Endothelial cell of umbilical vein (primary cell): Measurements from ENCODE around the gene CDKL4. TPM values are rescaled to one million over a fixed set of nuclear protein-coding genes. Genes with fewer than 3 reads are reported as not detected.

Experiments used
- BruUV-seq: library from RNA; stranded (reverse); fragments of 400-500 nt; replicated peaks from 2 replicates; lab custom pipeline; 2021; lab: Mats Ljungman, UMichigan
- CTCF ChIA-PET: fragments of 300-600, 350-600 bp; sonication (Branson Sonifier 250); formaldehyde crosslinking; loops from one replicate; lab custom pipeline; 2021; ENCODE audit warnings: antibody characterized with exemption, inconsistent platforms; lab: Charles Lee
- POLR2A ChIA-PET: fragments of 300-600, 350-600 bp; sonication (Branson Sonifier 250); formaldehyde crosslinking; loops from one replicate; lab custom pipeline; 2021; ENCODE audit warnings: antibody characterized with exemption, inconsistent platforms; lab: Charles Lee
- DNase-seq: peaks from one replicate; pipeline ENCODE4 v3.0.0-alpha.2; 2011; ENCODE audit warnings: low read depth, low spot score
- FAIRE-seq: peaks from 2 replicates; lab custom pipeline; 2011; peaks lifted over from hg19 to GRCh38; lab: Jason Lieb, UNC
- H2AFZ ChIP-seq: 2 replicates; pipeline ENCODE4 v1.6.0; 2012; ENCODE audit warnings: low read depth, low read length, control low read depth, inconsistent platforms
- H3K27ac ChIP-seq: 2 replicates; pipeline ENCODE4 v1.5.1; 2011; ENCODE audit warnings: low read depth, mild to moderate bottlenecking, control low read depth, low read length, moderate library complexity; ENCODE audit not compliant: insufficient read depth
- H3K27me3 ChIP-seq, 2 experiments: 2 replicates each; pipeline versions ENCODE4 v1.6.0 to v1.6.1; 2011; ENCODE audit warnings: low read length in 2 of 2, mixed read lengths in 1 of 2; ENCODE audit not compliant: control insufficient read depth in 2 of 2, insufficient read depth in 2 of 2
- H3K36me3 ChIP-seq, 2 experiments: 2 replicates in 1 of 2; 3 replicates in 1 of 2; pipeline ENCODE4 v1.5.1; 2011; ENCODE audit warnings: low read length in 2 of 2, mild to moderate bottlenecking in 1 of 2, moderate library complexity in 1 of 2; ENCODE audit not compliant: control insufficient read depth in 2 of 2, insufficient read depth in 2 of 2; ENCODE audit errors: extremely low read depth in 1 of 2
- H3K4me1 ChIP-seq: 3 replicates; pipeline ENCODE4 v1.5.1; 2011; ENCODE audit warnings: mild to moderate bottlenecking, low read length; ENCODE audit not compliant: control insufficient read depth, insufficient read depth; ENCODE audit errors: extremely low read depth
- H3K4me2 ChIP-seq: 2 replicates; pipeline ENCODE4 v1.6.1; 2011; ENCODE audit warnings: low read length, control low read depth, mixed read lengths; ENCODE audit not compliant: insufficient read depth
- H3K4me3 ChIP-seq, 3 experiments: fragments of 200-600 bp in 1 of 3; sonication (generic), shearing (Covaris generic) in 1 of 3; replicated peaks in 1 of 3; 2 replicates each; pipeline ENCODE4 v1.5.1; 2011 to 2016; ENCODE audit warnings: control low read depth in 3 of 3, low read length in 3 of 3, mild to moderate bottlenecking in 2 of 3, inconsistent platforms in 1 of 3, low read depth in 1 of 3, moderate library complexity in 1 of 3; ENCODE audit not compliant: insufficient read depth in 1 of 3
- H3K79me2 ChIP-seq: 2 replicates; pipeline ENCODE4 v1.6.0; 2012; ENCODE audit warnings: low read length, inconsistent platforms; ENCODE audit not compliant: control insufficient read depth, insufficient read depth
- H3K9ac ChIP-seq: replicated peaks from 2 replicates; pipeline ENCODE3; 2011; ENCODE audit warnings: low read length, control low read depth; ENCODE audit not compliant: insufficient read depth; ENCODE audit errors: extremely low read depth
- H3K9me1 ChIP-seq: replicated peaks from 3 replicates; pipeline ENCODE4 v1.6.0; 2011; ENCODE audit warnings: mild to moderate bottlenecking, low read length; ENCODE audit not compliant: control insufficient read depth, insufficient read depth; ENCODE audit errors: extremely low read depth
- H3K9me3 ChIP-seq: replicated peaks from 2 replicates; pipeline ENCODE4 v1.5.1; 2012; ENCODE audit warnings: low read length, inconsistent platforms; ENCODE audit not compliant: control insufficient read depth, insufficient read depth
- H4K20me1 ChIP-seq: replicated peaks from 2 replicates; pipeline ENCODE3; 2011; ENCODE audit warnings: mild to moderate bottlenecking, low read length; ENCODE audit not compliant: control insufficient read depth, insufficient read depth; ENCODE audit errors: extremely low read depth
- EZH2 ChIP-seq: IDR thresholded peaks from 2 replicates; pipeline ENCODE4 v1.6.1; 2012; ENCODE audit warnings: borderline replicate concordance, low read depth, mild to moderate bottlenecking, moderate library complexity, low read length, inconsistent platforms; ENCODE audit not compliant: severe bottlenecking
- FOS ChIP-seq: IDR thresholded peaks from 2 replicates; pipeline ENCODE4 v1.6.1; 2011; ENCODE audit warnings: mild to moderate bottlenecking, low read length, moderate library complexity, borderline replicate concordance; ENCODE audit not compliant: insufficient read depth
- GATA2 ChIP-seq: IDR thresholded peaks from 2 replicates; pipeline ENCODE4 v1.7.0; 2011; ENCODE audit warnings: low read depth, mild to moderate bottlenecking, moderate library complexity, mixed read lengths, low read length; ENCODE audit not compliant: insufficient read length, insufficient read depth
- JUN ChIP-seq: IDR thresholded peaks from 2 replicates; pipeline ENCODE4 v1.6.1; 2011; ENCODE audit warnings: borderline replicate concordance, low read depth; ENCODE audit not compliant: insufficient read length, insufficient read depth
- MYC ChIP-seq: IDR thresholded peaks from one replicate; pipeline ENCODE4 v1.6.1; 2011; ENCODE audit warnings: mild to moderate bottlenecking, low read depth, low read length
- POLR2A ChIP-seq: IDR thresholded peaks from 2 replicates; pipeline ENCODE4 v1.6.1; 2012; ENCODE audit warnings: low read depth, mild to moderate bottlenecking, control low read depth, low read length
- POLR2AphosphoS5 ChIP-seq: IDR thresholded peaks from 2 replicates; pipeline ENCODE4 v1.6.1; 2012; ENCODE audit warnings: low read depth, mild to moderate bottlenecking, control low read depth, low read length, moderate library complexity; ENCODE audit not compliant: insufficient read depth
- dilution Hi-C: fragments of 300-500 bp; cut with MboI; formaldehyde crosslinking; loops from one replicate; pipeline ENCODE4 v1.15.0; 2019; ENCODE audit warnings: low sequenced_read_pairs; ENCODE audit not compliant: extremely low pct_ligation_motif_present
- intact Hi-C: fragments of 100-400 bp; cut with micrococcal nuclease; formaldehyde crosslinking; loops from one replicate; pipeline ENCODE4 v1.10.0; 2022
- polyA plus RNA-seq, 4 experiments: library from polyadenylated mRNA; depleted of rRNA in 3 of 4; stranded (reverse) in 3 of 4; unstranded in 1 of 4; fragments of >200 nt; gene quantifications; 2 replicates each; pipeline versions ENCODE4 v1.2.1 to v1.2.3, GENCODE V29; 2011 to 2012; ENCODE audit warnings: missing spikeins in 1 of 4
- total RNA-seq: library from RNA; stranded (reverse); gene quantifications from 2 replicates; pipeline ENCODE4 v1.2.3, GENCODE V29; 2021
- TF ChIP-seq, protein P1 (sequence below), 2 donors: IDR thresholded peaks; 1 replicate in 1 of 2; 2 replicates in 1 of 2; pipeline ENCODE4 v1.5.1; 2011; ENCODE audit warnings: low read length in 2 of 2, mild to moderate bottlenecking in 2 of 2, moderate library complexity in 2 of 2, control low read depth in 1 of 2, inconsistent platforms in 1 of 2, low read depth in 1 of 2; ENCODE audit not compliant: insufficient read depth in 1 of 2; ENCODE audit errors: extremely low read depth in 1 of 2
- TF ChIP-seq, protein P2 (sequence below): IDR thresholded peaks from 2 replicates; pipeline ENCODE4 v1.6.1; 2011; ENCODE audit not compliant: insufficient read depth, insufficient read length

The CDKL4 gene
- total and polyA plus RNA-seq, 2 donors (not counting 3 experiments of a cell fraction or from before 2014, with no cell fraction given), result 0.17 to 0.75 TPM

DNA sequence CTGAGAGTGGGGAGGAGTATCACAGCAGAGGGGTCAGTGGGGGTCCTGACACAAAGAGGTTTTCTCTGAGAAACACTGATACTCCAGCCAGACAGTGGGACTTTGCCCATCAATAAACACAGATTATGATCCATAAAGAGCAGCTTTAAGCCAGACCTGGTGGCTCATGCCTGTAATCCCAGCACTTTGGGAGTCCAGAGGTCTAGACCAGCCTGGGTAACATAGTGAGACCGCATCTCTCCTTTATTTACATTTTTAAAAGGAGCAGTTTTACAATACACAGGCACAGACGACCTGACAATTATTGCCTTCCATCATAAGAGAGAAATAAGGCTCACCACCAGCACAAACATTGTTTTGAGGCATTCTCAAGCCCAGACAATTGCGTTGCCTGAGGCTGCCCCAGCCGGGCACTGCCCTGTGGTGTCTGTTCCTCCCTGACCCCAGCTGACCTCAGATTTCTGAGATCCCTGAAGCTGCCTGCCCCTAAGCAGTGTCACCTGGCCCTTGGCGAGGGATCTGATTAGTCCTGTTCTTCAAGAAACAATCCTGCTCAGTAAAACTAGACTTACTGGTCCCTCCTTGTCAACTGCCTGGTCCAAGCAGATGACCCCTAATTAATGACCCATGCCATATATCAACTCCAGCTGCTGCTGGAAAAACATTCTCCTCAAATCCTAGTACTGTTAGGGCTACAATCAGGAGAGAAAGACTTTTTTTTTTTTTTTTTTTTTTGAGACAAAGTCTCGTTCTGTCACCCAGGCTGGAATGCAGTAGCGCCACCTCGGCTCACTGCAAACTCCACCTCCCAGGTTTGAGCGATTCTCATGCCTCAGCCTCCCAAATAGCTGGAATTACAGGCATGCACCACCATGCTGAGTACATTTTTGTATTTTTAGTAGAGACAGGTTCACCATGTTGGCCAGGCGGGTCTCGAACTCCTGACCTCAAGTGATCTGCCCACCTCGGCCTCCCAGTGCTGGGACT is 63.5 kb downstream of the CDKL4 start:
- Histone ChIP-seq H3K9me1 (no peaks in the 10 kb centered on the region), H2AFZ (no peak overlapping the region), H3K4me3 (no peak overlapping the region), H3K9ac (no peak overlapping the region), H3K9me3 (no peaks in the 10 kb centered on the region), H3K27me3 (no peaks in the 10 kb centered on the region), H3K79me2 (no peaks in the 10 kb centered on the region), H3K36me3 (no peaks in the 10 kb centered on the region), H3K4me2 (no peak overlapping the region), H3K4me1 (no peaks in the 10 kb centered on the region), H4K20me1 (no peaks in the 10 kb centered on the region), H3K27ac (no peak overlapping the region)
- CTCF ChIA-PET, result no interaction called here
- no peak for DNase-seq
- intact Hi-C loops (no loop called here), dilution Hi-C loops (no loop called here)
- POLR2A ChIA-PET, result no interaction called here
- no peak for FAIRE-seq
- BruUV-seq, result no TSS peak
- TF ChIP-seq POLR2A, result no peak
- TF ChIP-seq, protein P1, sequence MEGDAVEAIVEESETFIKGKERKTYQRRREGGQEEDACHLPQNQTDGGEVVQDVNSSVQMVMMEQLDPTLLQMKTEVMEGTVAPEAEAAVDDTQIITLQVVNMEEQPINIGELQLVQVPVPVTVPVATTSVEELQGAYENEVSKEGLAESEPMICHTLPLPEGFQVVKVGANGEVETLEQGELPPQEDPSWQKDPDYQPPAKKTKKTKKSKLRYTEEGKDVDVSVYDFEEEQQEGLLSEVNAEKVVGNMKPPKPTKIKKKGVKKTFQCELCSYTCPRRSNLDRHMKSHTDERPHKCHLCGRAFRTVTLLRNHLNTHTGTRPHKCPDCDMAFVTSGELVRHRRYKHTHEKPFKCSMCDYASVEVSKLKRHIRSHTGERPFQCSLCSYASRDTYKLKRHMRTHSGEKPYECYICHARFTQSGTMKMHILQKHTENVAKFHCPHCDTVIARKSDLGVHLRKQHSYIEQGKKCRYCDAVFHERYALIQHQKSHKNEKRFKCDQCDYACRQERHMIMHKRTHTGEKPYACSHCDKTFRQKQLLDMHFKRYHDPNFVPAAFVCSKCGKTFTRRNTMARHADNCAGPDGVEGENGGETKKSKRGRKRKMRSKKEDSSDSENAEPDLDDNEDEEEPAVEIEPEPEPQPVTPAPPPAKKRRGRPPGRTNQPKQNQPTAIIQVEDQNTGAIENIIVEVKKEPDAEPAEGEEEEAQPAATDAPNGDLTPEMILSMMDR (IDR thresholded peaks at IDR 0.05; ENCODE audit: extremely low read depth in 1 of 2, insufficient read depth in 1 of 2, low read depth in 1 of 2, low read length in 2 of 2), result no peak
- TF ChIP-seq, protein P2, sequence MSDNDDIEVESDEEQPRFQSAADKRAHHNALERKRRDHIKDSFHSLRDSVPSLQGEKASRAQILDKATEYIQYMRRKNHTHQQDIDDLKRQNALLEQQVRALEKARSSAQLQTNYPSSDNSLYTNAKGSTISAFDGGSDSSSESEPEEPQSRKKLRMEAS, result no peak
- no peak for TF ChIP-seq JUN
- no peak for TF ChIP-seq POLR2AphosphoS5
- no peak for TF ChIP-seq MYC
- no peak for TF ChIP-seq FOS
- TF ChIP-seq EZH2, result no peak
- no peak for TF ChIP-seq GATA2
